Measurements from ENCODE around the gene BICD1. TPM values are rescaled to one million over a fixed set of nuclear protein-coding genes. Genes with fewer than 3 reads are reported as not detected.

BICD1 gene
- total and polyA plus RNA-seq, 12 donors: 2.5 to 14.7 (median 9.2) TPM

DNA sequence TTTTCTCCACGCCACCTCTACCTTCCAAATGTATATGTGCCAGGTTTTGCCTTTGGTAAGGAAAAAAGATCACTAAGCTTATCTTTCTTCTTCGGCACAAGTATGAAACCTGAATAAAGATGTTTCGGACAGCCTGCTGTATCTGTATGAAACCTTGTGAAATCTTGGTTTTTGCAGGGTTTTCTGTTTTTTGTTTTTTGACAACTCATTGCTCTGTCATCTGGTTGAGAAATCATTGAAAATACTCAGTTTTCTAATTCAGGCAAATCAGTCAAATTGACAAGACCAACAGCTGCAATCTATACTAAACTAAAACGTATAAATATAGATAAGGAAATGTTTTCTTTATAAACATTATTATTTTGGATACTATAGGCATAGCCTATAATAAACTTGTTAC lies 229.6 kb downstream of the BICD1 start:
- WGBS, 2 donors: 88 to 91% methylated on average over 4 of the region's 4 CpGs
- intact Hi-C loops (cut with DNase I): no loop called here

GRCh38 chr12:32343496-32343895 lies 236.8 kb downstream of the BICD1 start:
- Histone ChIP-seq H3K4me1 (no peaks in the 10 kb centered on the region), H3K27ac (no peak overlapping the region), H3K4me3 (no peak overlapping the region), H3K36me3 (peaks cover 0 to 42% (median 0%) of the 10 kb centered on the region in 9 donors), H3K9me3 (no peaks in the 10 kb centered on the region), H3K27me3 (no peaks in the 10 kb centered on the region)
- no peak for ATAC-seq
- no peak for DNase-seq
- intact Hi-C loops (cut with DNase I): no loop called here
- WGBS, 2 donors: 95 to 98% methylated on average over 1 of the region's 1 CpG
- no peak for TF ChIP-seq CTCF (IDR thresholded peaks at IDR 0.05)

More for the DNA sequence above, 229.6 kb downstream of the BICD1 start:
- DNase-seq: no peak
- Histone ChIP-seq H3K27ac (no peak overlapping the region), H3K4me3 (no peak overlapping the region), H3K27me3 (no peaks in the 10 kb centered on the region), H3K4me1 (peaks cover 0 to 12% (median 4%) of the 10 kb centered on the region in 9 donors), H3K36me3 (peaks cover 0 to 54% (median 6%) of the 10 kb centered on the region in 9 donors), H3K9me3 (no peaks in the 10 kb centered on the region)
- no peak for TF ChIP-seq CTCF (IDR thresholded peaks at IDR 0.05)
- no peak for ATAC-seq

DNA sequence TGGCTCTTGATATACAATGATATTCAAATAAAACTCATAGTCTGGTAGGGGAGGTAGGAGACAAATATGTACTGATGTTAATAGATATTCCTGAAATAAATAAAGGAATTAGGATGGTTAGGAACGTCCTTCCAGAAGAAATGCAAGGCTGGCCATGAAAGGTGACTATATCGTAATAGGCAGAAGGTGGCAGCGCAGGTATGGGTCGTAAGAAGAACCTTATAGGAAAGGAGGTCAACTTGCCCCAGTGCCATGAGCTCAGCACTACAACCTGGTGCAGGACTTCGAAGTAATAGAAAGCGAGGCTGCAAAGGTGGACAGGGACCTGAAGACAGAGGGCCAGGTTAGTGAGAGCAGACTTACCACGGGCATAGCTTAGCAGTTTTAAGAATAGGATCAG lies 237.4 kb downstream of the BICD1 start:
- ATAC-seq (no peak), DNase-seq (no peak)
- Histone ChIP-seq H3K27ac (no peak overlapping the region), H3K27me3 (no peaks in the 10 kb centered on the region), H3K36me3 (peaks cover 0 to 36% (median 0%) of the 10 kb centered on the region in 9 donors), H3K4me3 (no peak overlapping the region), H3K4me1 (no peaks in the 10 kb centered on the region), H3K9me3 (no peaks in the 10 kb centered on the region)
- intact Hi-C loops (cut with DNase I): no loop called here
- TF ChIP-seq CTCF (IDR thresholded peaks at IDR 0.05): no peak
- 76 to 91% methylated on average over 7 of the region's 7 CpGs for WGBS, 2 donors

DNA sequence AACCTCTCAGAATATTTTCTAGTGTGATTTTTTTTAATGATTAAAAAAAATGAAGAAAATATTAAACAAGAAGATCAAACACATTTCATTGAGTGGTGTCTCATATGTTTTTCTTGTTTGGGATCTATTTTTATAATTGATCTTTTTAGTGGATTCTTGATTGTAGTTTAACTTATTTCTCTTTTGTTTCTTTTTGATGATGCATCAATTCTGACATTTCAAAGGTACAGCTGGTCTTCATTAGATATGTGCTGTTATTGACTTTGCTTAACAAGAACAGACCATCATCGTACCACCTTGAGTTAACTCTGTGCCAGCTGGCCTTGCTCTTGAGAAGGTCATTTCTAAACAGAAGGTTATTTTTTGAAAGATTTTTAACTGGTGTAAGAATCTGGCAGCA lies 246.9 kb downstream of the BICD1 start:
- Histone ChIP-seq H3K36me3 (no peaks in the 10 kb centered on the region), H3K4me1 (no peaks in the 10 kb centered on the region), H3K27me3 (no peaks in the 10 kb centered on the region), H3K4me3 (no peak overlapping the region), H3K9me3 (no peaks in the 10 kb centered on the region), H3K27ac (no peak overlapping the region)
- WGBS, 2 donors: 78 to 81% methylated on average over 1 of the region's 1 CpG
- ATAC-seq: no peak
- DNase-seq: no peak
- intact Hi-C loops (cut with DNase I): no loop called here
- no peak for TF ChIP-seq CTCF (IDR thresholded peaks at IDR 0.05)
